HL-60 (cell line): ENCODE data around the gene ZBTB12.

Experiments
- CTCF ChIP-seq: IDR thresholded peaks from one replicate; pipeline ENCODE4 v1.5.1; 2011; ENCODE audit warnings: low read length, control low read depth, inconsistent platforms; ENCODE audit not compliant: insufficient read depth
- POLR2AphosphoS5 ChIP-seq: IDR thresholded peaks from 2 replicates; pipeline ENCODE4 v1.6.1; 2012; ENCODE audit warnings: low read depth
- SPI1 ChIP-seq: IDR thresholded peaks from 2 replicates; pipeline ENCODE4 v1.6.1; 2012; ENCODE audit warnings: low read depth, mild to moderate bottlenecking, borderline replicate concordance

- TF ChIP-seq CTCF = no peak
- TF ChIP-seq POLR2AphosphoS5 = no peak
- no peak for TF ChIP-seq SPI1
These were observed 23.2 kb downstream of the ZBTB12 start, which contains the start of gene SLC44A4 for GRCh38 chr6:31878726-31879125.
